ENCODE measurements around the gene RSPH4A.
"Not testable (repeated sequence)": the region's sequence is repeated elsewhere in the genome, so short reads cannot be mapped to it uniquely, and the experiment has no call there.

The RSPH4A gene

GRCh38 chr6:116615937-116616736 is at the start of gene RSPH4A:
Gene RSPH4A (plus strand): TSS chr6:116616479. CDS start chr6:116616624, 145 bp downstream.
- DNase-seq = peak; percentile 65

GRCh38 chr6:116568111-116568510 is 48.2 kb upstream of the RSPH4A start:
- no peak for DNase-seq

GRCh38 chr6:116568821-116569755 is 47.2 kb upstream of the RSPH4A start:
- DNase-seq = no peak

- DNase-seq = peak; percentile 99
Observed at GRCh38 chr6:116570856-116571682, 45.2 kb upstream of the RSPH4A start, which contains the start of gene RWDD1. Gene RWDD1 (plus strand): TSS chr6:116571504. CDS start chr6:116571583, 79 bp downstream.

- DNase-seq = no peak
Observed at GRCh38 chr6:116571683-116572000, 44.6 kb upstream of the RSPH4A start.

GRCh38 chr6:116572162-116572561 is 44.1 kb upstream of the RSPH4A start:
- DNase-seq = no peak

GRCh38 chr6:116575227-116575626 is 41.1 kb upstream of the RSPH4A start:
- no peak for DNase-seq

- DNase-seq = no peak
Observed at GRCh38 chr6:116577486-116577885, 38.8 kb upstream of the RSPH4A start.

GRCh38 chr6:116578335-116578734 is 37.9 kb upstream of the RSPH4A start:
- DNase-seq = no peak

- no peak for DNase-seq
Observed at GRCh38 chr6:116579143-116579542, 37.1 kb upstream of the RSPH4A start.

- DNase-seq = no peak
Observed at GRCh38 chr6:116580198-116580597, 36.1 kb upstream of the RSPH4A start.

GRCh38 chr6:116586276-116586675 is 30.0 kb upstream of the RSPH4A start:
- no peak for DNase-seq

GRCh38 chr6:116586738-116587137 is 29.5 kb upstream of the RSPH4A start:
- no peak for DNase-seq

GRCh38 chr6:116595247-116595646 is 21.0 kb upstream of the RSPH4A start:
- no peak for DNase-seq

- DNase-seq = no peak
Observed at GRCh38 chr6:116596815-116597214, 19.5 kb upstream of the RSPH4A start.

GRCh38 chr6:116603916-116604315 is 12.4 kb upstream of the RSPH4A start:
- not testable (repeated sequence) for DNase-seq

- not testable (repeated sequence) for DNase-seq
Observed at GRCh38 chr6:116604868-116605267, 11.4 kb upstream of the RSPH4A start.

- no peak for DNase-seq
Observed at GRCh38 chr6:116605935-116606334, 10.3 kb upstream of the RSPH4A start.

GRCh38 chr6:116611056-116611455 is 5.2 kb upstream of the RSPH4A start:
- no peak for DNase-seq

GRCh38 chr6:116616737-116617053 is 416 bp downstream of the RSPH4A start:
- no peak for DNase-seq

- no peak for DNase-seq
Observed at GRCh38 chr6:116624036-116624805, 7.9 kb downstream of the RSPH4A start.

- DNase-seq = no peak
Observed at GRCh38 chr6:116625872-116626271, 9.6 kb downstream of the RSPH4A start.
